DND-41 (cell line): ENCODE results near the gene YPEL1.

Experiments used
- ATAC-seq: fragments of 200-7000 bp; cut with Tn5 transposase; 3 replicates; pipeline ENCODE4 v1.9.1; 2021; ENCODE audit warnings: low read depth; ENCODE audit not compliant: insufficient read depth
- DNase-seq: peaks from one replicate; pipeline ENCODE4 v3.0.0-alpha.2; 2020
- H2AFZ ChIP-seq: 2 replicates; pipeline ENCODE4 v1.6.0; 2012; ENCODE audit warnings: low read depth, low read length
- H3K27ac ChIP-seq: 2 replicates; pipeline ENCODE4 v1.5.1; 2012; ENCODE audit warnings: low read length, inconsistent platforms
- H3K27me3 ChIP-seq: fragments of 200-600 bp; sonication (generic); 2 replicates; pipeline ENCODE4 v1.6.0; 2012; ENCODE audit warnings: low read length, mild to moderate bottlenecking, inconsistent platforms; ENCODE audit not compliant: insufficient read depth, poor library complexity
- H3K36me3 ChIP-seq: 2 replicates; pipeline ENCODE4 v1.5.1; 2012; ENCODE audit warnings: low read length, inconsistent platforms; ENCODE audit not compliant: insufficient read depth
- H3K4me1 ChIP-seq: 2 replicates; pipeline ENCODE4 v1.5.1; 2012; ENCODE audit warnings: mild to moderate bottlenecking, low read length; ENCODE audit not compliant: insufficient read depth
- H3K4me2 ChIP-seq: 2 replicates; pipeline ENCODE4 v1.6.0; 2012; ENCODE audit warnings: mild to moderate bottlenecking, moderate library complexity, low read length, inconsistent platforms; ENCODE audit not compliant: insufficient read depth
- H3K4me3 ChIP-seq, 2 experiments: fragments of 200-600 bp in 1 of 2; shearing (Covaris generic) in 1 of 2; 2 replicates each; pipeline ENCODE4 v1.5.1; 2012 to 2016; ENCODE audit warnings: inconsistent platforms in 2 of 2, low read length in 2 of 2, mild to moderate bottlenecking in 2 of 2, low read depth in 1 of 2, moderate library complexity in 1 of 2
- H3K79me2 ChIP-seq: 2 replicates; pipeline ENCODE4 v1.6.0; 2012; ENCODE audit warnings: low read length, inconsistent platforms; ENCODE audit not compliant: insufficient read depth
- H3K9ac ChIP-seq: 2 replicates; pipeline ENCODE4 v1.6.0; 2012; ENCODE audit warnings: low read depth, mild to moderate bottlenecking, inconsistent platforms, low read length, moderate library complexity
- H3K9me3 ChIP-seq: 2 replicates; pipeline ENCODE4 v1.5.1; 2012; ENCODE audit warnings: low read length, moderate library complexity, mild to moderate bottlenecking, inconsistent platforms; ENCODE audit not compliant: insufficient read depth, severe bottlenecking
- H4K20me1 ChIP-seq: 2 replicates; pipeline ENCODE4 v1.6.0; 2012; ENCODE audit warnings: low read length; ENCODE audit not compliant: insufficient read depth
- EZH2 ChIP-seq: IDR thresholded peaks from 3 replicates; pipeline ENCODE4 v1.6.1; 2012; ENCODE audit warnings: borderline replicate concordance, low read depth, mild to moderate bottlenecking, moderate library complexity, low read length, inconsistent platforms; ENCODE audit not compliant: severe bottlenecking
- TF ChIP-seq, protein P1 (sequence below): IDR thresholded peaks from 2 replicates; pipeline ENCODE4 v1.5.1; 2012; ENCODE audit warnings: borderline replicate concordance, low read length, moderate library complexity, mild to moderate bottlenecking; ENCODE audit not compliant: poor library complexity, severe bottlenecking; ENCODE audit errors: extremely low read depth

Gene YPEL1

DNA sequence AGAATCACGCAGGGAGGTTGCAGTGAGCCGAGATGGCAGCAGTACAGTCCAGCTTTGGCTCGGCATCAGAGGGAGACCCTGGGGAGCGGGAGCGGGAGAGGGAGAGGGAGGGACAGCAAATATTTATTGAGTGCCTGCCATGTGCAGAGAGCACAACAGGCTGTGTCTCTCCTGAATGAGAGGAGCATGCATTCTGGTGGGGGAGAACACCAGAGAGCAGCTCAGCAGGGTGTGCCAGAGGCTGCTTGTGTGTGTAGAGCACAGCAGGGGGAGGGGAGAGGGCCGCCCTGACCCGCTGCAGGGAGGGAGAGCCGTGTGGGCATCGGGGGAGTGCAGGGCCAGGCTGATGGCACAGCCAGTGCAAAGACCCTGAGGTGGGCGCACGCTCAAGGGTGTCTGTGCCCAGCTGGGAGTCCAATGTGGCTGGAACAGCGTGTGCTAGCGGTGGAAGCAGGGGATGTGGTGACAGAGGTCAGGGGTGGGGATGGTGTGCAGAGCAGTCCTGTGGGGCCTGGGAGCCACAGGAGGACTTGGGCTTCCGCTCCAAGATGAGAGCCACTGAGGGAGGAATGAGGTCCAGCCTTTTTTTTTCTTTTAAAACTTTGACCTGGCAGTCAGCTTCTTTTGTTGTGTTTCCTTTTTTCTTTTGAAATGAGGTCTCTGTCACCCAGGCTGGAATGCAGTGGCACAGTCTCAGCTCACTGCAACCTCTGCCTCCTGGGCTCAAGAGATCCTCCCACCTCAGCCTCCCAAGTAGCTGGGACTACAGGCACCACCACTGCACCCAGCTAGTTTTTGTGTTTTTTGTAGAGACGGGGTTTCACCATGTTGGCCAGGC lies 57.8 kb downstream of the YPEL1 start:
- no peak for ATAC-seq

DNA sequence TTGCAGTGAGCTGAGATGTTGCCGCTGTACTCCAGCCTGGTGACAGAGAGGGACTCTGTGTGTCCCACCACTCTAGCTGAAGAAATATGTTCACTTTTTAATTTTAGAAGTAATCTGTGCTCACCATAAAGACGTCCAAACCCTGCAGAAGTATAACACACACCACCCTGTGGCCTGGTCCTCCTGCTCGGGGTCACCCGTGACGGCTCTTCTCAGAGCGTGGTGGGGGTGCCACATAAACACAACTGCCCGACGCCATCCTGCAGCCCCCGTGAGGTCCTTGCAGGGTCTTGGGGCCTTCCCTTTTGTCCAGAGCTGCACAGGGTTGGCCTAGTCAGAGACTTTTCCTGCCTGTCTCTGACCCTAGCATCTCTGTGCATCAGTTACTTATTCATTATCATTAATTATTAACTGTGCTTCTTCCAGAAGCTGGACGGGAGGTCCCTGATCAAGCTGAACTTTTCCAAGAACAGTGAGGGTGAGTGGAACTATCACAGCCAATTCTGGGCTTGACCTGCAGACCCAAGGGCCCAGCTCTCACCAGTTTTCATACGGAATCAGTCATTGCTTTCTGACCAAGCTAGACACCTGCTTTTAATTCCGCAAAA lies 60.9 kb downstream of the YPEL1 start:
- H3K27ac ChIP-seq, result no peak overlapping the region
- H3K36me3 ChIP-seq, result peaks cover 65% of the 10 kb centered on the region
- TF ChIP-seq EZH2, result no peak
- TF ChIP-seq, protein P1, sequence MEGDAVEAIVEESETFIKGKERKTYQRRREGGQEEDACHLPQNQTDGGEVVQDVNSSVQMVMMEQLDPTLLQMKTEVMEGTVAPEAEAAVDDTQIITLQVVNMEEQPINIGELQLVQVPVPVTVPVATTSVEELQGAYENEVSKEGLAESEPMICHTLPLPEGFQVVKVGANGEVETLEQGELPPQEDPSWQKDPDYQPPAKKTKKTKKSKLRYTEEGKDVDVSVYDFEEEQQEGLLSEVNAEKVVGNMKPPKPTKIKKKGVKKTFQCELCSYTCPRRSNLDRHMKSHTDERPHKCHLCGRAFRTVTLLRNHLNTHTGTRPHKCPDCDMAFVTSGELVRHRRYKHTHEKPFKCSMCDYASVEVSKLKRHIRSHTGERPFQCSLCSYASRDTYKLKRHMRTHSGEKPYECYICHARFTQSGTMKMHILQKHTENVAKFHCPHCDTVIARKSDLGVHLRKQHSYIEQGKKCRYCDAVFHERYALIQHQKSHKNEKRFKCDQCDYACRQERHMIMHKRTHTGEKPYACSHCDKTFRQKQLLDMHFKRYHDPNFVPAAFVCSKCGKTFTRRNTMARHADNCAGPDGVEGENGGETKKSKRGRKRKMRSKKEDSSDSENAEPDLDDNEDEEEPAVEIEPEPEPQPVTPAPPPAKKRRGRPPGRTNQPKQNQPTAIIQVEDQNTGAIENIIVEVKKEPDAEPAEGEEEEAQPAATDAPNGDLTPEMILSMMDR, result no peak
- H3K27me3 ChIP-seq, result no peaks in the 10 kb centered on the region
- H2AFZ ChIP-seq, result no peak overlapping the region
- peaks cover 5% of the 10 kb centered on the region; the same call in 1 of the 2 replicates for H4K20me1 ChIP-seq
- ATAC-seq, result no peak
- H3K4me3 ChIP-seq, result no peak overlapping the region
- no peaks in the 10 kb centered on the region for H3K9me3 ChIP-seq
- no peak overlapping the region for H3K4me2 ChIP-seq
- no peaks in the 10 kb centered on the region for H3K4me1 ChIP-seq
- H3K9ac ChIP-seq, result no peak overlapping the region
- H3K79me2 ChIP-seq, result peaks cover 10% of the 10 kb centered on the region
- DNase-seq, result no peak

More for the DNA sequence above, 57.8 kb downstream of the YPEL1 start:
- Histone ChIP-seq H3K79me2 (no peaks in the 10 kb centered on the region), H3K9ac (no peak overlapping the region), H2AFZ (no peak overlapping the region), H3K27me3 (no peaks in the 10 kb centered on the region), H4K20me1 (peaks cover 7% of the 10 kb centered on the region; the same call in 1 of the 2 replicates), H3K4me3 (no peak overlapping the region), H3K4me2 (no peak overlapping the region), H3K9me3 (no peaks in the 10 kb centered on the region), H3K27ac (no peak overlapping the region), H3K36me3 (peaks cover 63% of the 10 kb centered on the region), H3K4me1 (no peaks in the 10 kb centered on the region)
- DNase-seq, result no peak
- TF ChIP-seq, protein P1, result no peak
- no peak for TF ChIP-seq EZH2

DNA sequence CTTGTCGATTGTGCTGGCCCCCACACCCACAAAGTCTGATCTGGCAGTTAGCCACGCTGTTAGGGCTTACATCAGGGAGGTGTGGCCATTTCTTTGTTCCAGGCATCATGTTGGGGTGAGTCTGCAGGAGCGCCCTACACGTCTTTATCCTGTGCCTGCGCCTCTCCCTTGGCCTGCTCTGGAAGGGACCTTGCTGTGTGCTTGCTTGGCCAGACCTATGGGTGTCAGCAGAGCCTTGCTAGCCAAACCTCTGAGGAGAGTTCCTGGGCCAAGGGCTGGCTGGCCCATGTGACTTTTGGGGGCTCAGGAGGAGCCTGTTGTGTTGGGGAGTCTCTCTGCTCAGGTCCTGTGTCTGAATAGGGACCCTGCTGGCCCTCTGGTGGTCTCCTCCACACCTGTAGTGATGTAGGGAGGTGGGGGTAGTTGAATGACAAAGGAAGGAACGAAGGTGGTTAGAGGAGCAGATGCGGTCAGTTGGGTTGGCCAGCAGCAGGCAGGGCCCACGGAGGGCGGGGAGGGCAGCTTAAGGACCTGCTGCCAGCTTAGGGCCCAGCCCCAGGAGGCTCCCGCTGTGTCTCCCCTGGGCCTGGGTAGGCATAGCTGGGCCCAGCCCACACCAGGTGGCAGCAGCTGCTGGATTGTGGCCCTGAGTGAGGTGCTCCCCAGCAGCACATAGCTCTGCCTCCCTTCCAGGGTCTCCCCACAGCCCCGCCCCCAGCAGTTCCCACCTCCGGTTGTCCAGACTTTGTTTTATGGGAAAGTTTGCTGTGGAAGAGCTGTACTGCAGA lies 61.9 kb downstream of the YPEL1 start:
- H3K4me1 ChIP-seq, result no peaks in the 10 kb centered on the region
- no peak overlapping the region for H3K27ac ChIP-seq
- no peak overlapping the region for H2AFZ ChIP-seq
- H3K4me2 ChIP-seq, result no peak overlapping the region
- H3K9ac ChIP-seq, result no peak overlapping the region
- no peaks in the 10 kb centered on the region for H3K27me3 ChIP-seq
- no peaks in the 10 kb centered on the region for H3K9me3 ChIP-seq
- H4K20me1 ChIP-seq, result peaks cover 5% of the 10 kb centered on the region; the same call in 1 of the 2 replicates
- no peak for ATAC-seq
- no peak overlapping the region for H3K4me3 ChIP-seq
- no peak for DNase-seq
- no peak for TF ChIP-seq EZH2
- TF ChIP-seq, protein P1, result no peak
- peaks cover 18% of the 10 kb centered on the region for H3K79me2 ChIP-seq
- peaks cover 68% of the 10 kb centered on the region for H3K36me3 ChIP-seq
